Tibial artery (tissue), 4 donors: Measurements from ENCODE around the gene ABI2.

Experiments
- DNase-seq, 2 donors: peaks; one replicate each; pipeline ENCODE4 v3.0.0-alpha.2; 2019
- H3K27ac ChIP-seq, 2 donors: fragments of 200-600 bp; sonication (generic) in 1 of 2; 1 replicate in 1 of 2; 2 replicates in 1 of 2; pipeline ENCODE4 v1.5.1; 2018 to 2019; ENCODE audit warnings: mild to moderate bottlenecking in 1 of 2
- H3K27me3 ChIP-seq, 2 donors: fragments of 200-600 bp; sonication (generic) in 1 of 2; one replicate each; pipeline versions ENCODE4 v1.5.1 to v1.6.0; 2016 to 2019
- H3K36me3 ChIP-seq, 3 donors: fragments of 200-600 bp; sonication (generic) in 2 of 3; one replicate each; pipeline ENCODE4 v1.5.1; 2016 to 2019; ENCODE audit warnings: mild to moderate bottlenecking in 2 of 3
- H3K4me1 ChIP-seq, 4 donors: fragments of 200-600 bp; sonication (generic) in 2 of 4; 1 replicate in 3 of 4; 2 replicates in 1 of 4; pipeline ENCODE4 v1.5.1; 2016 to 2019
- H3K4me3 ChIP-seq, 2 donors: fragments of 200-600 bp; sonication (generic) in 1 of 2; 1 replicate in 1 of 2; 2 replicates in 1 of 2; pipeline ENCODE4 v1.5.1; 2018 to 2019; ENCODE audit warnings: mild to moderate bottlenecking in 2 of 2
- H3K9me3 ChIP-seq, 3 donors: fragments of 200-600 bp; sonication (generic) in 1 of 3; one replicate each; pipeline ENCODE4 v1.5.1; 2016 to 2019
- intact Hi-C: fragments of 100-400 bp; cut with DNase I; formaldehyde crosslinking; loops from one replicate; pipeline ENCODE4 v1.15.0; 2023; ENCODE audit warnings: low total_unique reads
- TF ChIP-seq, protein P1 (sequence below), 2 experiments: fragments of 200-600 bp in 1 of 2; fragments of 450-650 bp in 1 of 2; IDR thresholded peaks; one replicate each; pipeline ENCODE4 v1.5.1; 2017 to 2019; ENCODE audit warnings: antibody characterized with exemption in 2 of 2, mild to moderate bottlenecking in 1 of 2, moderate library complexity in 1 of 2

Gene ABI2

DNA sequence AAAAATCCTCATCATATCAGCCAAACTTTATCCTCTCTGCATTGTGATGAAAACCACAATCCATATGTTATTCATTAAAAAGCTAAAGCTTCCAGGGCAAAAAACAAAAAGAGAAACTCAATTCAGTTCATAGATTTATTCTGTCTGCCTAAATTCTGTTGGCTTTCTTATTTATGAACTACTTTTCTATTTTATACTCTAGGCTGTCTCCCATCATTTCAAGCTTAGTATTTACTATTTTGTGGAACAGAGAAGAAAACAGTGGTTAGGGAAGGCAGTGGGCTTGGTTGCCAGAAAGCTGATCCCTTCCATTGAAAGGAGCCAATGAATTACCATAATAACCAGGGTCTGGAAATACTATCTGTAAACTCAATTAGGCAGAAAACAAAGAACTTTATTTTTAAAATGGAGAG lies 135.1 kb downstream of the ABI2 start:
- H3K27ac ChIP-seq = no peak overlapping the region
- intact Hi-C loops = loop anchor here (10.0 kb wide), 1 partner anchor 1008 kb away; no protein-coding TSS in a partner anchor
- H3K36me3 ChIP-seq = peaks cover 10 to 26% (median 25%) of the 10 kb centered on the region in 3 donors
- H3K4me3 ChIP-seq = no peak overlapping the region
- peaks cover 0 to 4% (median 0%) of the 10 kb centered on the region in 4 donors for H3K4me1 ChIP-seq
- TF ChIP-seq, protein P1, sequence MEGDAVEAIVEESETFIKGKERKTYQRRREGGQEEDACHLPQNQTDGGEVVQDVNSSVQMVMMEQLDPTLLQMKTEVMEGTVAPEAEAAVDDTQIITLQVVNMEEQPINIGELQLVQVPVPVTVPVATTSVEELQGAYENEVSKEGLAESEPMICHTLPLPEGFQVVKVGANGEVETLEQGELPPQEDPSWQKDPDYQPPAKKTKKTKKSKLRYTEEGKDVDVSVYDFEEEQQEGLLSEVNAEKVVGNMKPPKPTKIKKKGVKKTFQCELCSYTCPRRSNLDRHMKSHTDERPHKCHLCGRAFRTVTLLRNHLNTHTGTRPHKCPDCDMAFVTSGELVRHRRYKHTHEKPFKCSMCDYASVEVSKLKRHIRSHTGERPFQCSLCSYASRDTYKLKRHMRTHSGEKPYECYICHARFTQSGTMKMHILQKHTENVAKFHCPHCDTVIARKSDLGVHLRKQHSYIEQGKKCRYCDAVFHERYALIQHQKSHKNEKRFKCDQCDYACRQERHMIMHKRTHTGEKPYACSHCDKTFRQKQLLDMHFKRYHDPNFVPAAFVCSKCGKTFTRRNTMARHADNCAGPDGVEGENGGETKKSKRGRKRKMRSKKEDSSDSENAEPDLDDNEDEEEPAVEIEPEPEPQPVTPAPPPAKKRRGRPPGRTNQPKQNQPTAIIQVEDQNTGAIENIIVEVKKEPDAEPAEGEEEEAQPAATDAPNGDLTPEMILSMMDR (IDR thresholded peaks at IDR 0.05) = no peak
- DNase-seq = no peak
- no peaks in the 10 kb centered on the region for H3K9me3 ChIP-seq
- no peaks in the 10 kb centered on the region for H3K27me3 ChIP-seq

DNA sequence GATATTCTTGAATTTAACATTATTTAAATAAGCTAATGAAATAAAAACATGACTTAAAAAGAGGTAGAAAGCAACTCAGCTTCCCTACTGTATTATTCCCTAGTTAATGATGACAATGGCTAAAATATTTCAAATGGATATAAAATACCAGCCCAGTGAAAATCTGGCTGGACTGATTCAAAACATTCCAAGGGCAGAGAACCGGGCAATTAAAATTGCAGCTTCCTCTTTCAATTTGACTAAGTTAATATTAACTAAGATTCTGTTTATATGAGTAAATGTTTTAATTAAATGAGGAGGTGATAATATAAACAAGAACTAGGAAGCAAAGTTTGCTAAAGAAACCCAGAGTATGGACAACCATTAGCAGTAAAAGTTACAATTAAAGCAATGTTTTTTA lies 141.4 kb downstream of the ABI2 start:
- no peak overlapping the region for H3K27ac ChIP-seq
- H3K9me3 ChIP-seq = no peaks in the 10 kb centered on the region
- H3K36me3 ChIP-seq = peaks cover 0 to 12% (median 8%) of the 10 kb centered on the region in 3 donors
- H3K4me3 ChIP-seq = no peak overlapping the region
- DNase-seq = no peak
- peaks cover 0 to 17% (median 8%) of the 10 kb centered on the region in 4 donors for H3K4me1 ChIP-seq
- intact Hi-C loops = loop anchor here (10.0 kb wide), 1 partner anchor 1015 kb away; no protein-coding TSS in a partner anchor
- TF ChIP-seq, protein P1 (IDR thresholded peaks at IDR 0.05) = no peak
- no peaks in the 10 kb centered on the region for H3K27me3 ChIP-seq

DNA sequence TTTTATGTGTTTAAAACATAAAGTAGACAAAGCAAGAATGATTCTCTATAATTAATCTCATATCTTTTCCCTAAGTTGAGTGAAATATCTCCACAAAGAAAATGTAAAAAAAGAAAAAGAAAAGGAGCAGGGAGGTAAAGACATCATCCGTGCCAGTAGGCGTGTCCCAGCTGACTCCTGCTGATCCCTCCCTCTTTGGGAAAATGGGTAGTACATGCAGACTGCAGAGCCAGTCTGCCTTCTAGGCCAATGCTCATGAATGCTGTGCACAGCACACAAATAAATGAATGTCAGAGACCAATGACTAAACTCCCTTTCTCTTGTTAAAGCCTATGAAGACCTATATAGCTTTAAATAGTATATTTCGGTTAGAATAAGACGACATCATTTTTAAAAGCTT lies 142.2 kb downstream of the ABI2 start:
- Histone ChIP-seq H3K4me1 (peaks cover 0 to 17% (median 8%) of the 10 kb centered on the region in 4 donors), H3K4me3 (no peak overlapping the region), H3K9me3 (no peaks in the 10 kb centered on the region), H3K27ac (no peak overlapping the region), H3K27me3 (no peaks in the 10 kb centered on the region), H3K36me3 (peaks cover 0 to 18% (median 8%) of the 10 kb centered on the region in 3 donors)
- TF ChIP-seq, protein P1 (IDR thresholded peaks at IDR 0.05) = no peak
- intact Hi-C loops = no loop called here
- DNase-seq = no peak

DNA sequence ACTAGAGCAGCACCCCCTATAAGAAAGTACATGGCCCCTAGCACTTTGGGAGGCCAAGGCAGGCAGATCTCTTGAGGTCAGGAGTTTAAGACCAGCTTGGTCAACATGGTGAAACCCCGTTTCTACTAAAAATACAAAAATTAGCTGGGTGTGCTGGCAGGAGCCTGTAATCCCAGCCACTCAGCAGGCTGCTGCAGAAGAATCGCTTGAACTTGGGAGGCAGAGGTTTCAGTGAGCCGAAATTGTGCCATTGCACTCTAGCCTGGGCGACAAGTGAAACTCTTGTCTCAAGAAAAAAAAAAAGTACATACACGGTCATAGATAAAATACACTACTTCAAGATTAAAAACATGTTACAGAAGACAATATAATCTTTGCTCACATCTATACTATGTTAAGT lies 143.1 kb downstream of the ABI2 start:
- intact Hi-C loops = no loop called here
- no peak for DNase-seq
- Histone ChIP-seq H3K4me1 (peaks cover 0 to 17% (median 8%) of the 10 kb centered on the region in 4 donors), H3K36me3 (peaks cover 0 to 18% (median 8%) of the 10 kb centered on the region in 3 donors), H3K27ac (no peak overlapping the region), H3K27me3 (no peaks in the 10 kb centered on the region), H3K9me3 (no peaks in the 10 kb centered on the region), H3K4me3 (no peak overlapping the region)
- TF ChIP-seq, protein P1 (IDR thresholded peaks at IDR 0.05) = no peak

DNA sequence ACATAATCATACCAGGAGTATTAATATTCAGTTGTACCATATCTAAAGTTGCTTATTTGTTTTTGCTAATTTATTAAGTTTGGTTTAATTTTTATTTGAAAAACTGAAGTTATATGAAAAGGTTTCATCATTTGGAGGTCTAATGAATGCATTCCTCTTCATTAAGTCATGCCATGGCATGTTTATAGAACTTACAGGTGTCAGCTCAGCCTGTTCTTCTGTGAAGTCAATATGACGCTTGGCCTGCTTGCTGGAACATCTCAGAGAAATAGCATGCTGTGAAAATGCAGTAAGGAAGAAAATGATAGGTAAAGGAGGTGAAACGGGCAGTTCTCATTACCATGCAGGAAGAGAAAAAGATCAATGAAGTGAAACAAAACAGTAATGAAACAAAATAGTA lies 148.7 kb downstream of the ABI2 start:
- H3K4me3 ChIP-seq = no peak overlapping the region
- intact Hi-C loops = no loop called here
- peaks cover 0 to 13% (median 0%) of the 10 kb centered on the region in 3 donors for H3K36me3 ChIP-seq
- no peaks in the 10 kb centered on the region for H3K27me3 ChIP-seq
- H3K9me3 ChIP-seq = no peaks in the 10 kb centered on the region
- TF ChIP-seq, protein P1 (IDR thresholded peaks at IDR 0.05) = no peak
- no peaks in the 10 kb centered on the region for H3K4me1 ChIP-seq
- H3K27ac ChIP-seq = no peak overlapping the region
- DNase-seq = no peak

DNA sequence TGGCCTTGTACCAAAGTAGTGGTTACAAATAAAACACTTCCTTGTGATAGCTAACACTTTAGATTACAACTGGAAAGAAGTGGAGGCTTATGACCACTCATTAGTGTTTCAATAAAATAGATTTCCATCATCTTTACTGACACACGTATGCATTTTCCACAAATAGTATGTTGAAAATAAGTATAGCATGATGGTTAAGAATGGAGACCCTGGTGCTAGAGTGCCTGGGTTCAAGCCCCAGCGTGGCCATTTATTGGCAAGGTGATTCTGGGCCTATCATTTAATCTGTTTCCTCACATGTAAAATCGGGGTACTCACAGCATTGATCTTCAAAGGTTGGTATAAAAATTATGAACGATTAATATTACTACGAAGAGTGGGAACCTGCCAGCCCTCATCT lies 152.4 kb downstream of the ABI2 start:
- intact Hi-C loops = loop anchor here (5.0 to 10.0 kb wide), 3 partner anchors 172 to 424 kb away; no protein-coding TSS in a partner anchor
- Histone ChIP-seq H3K27me3 (no peaks in the 10 kb centered on the region), H3K27ac (no peak overlapping the region), H3K9me3 (no peaks in the 10 kb centered on the region), H3K4me3 (no peak overlapping the region), H3K4me1 (peaks cover 0 to 10% (median 0%) of the 10 kb centered on the region in 4 donors), H3K36me3 (peaks cover 0 to 6% (median 0%) of the 10 kb centered on the region in 3 donors)
- DNase-seq = no peak
- TF ChIP-seq, protein P1 (IDR thresholded peaks at IDR 0.05) = no peak
